ENCODE results near the gene JAZF1. TPM values are rescaled to one million over a fixed set of nuclear protein-coding genes. Genes with fewer than 3 reads are reported as not detected.

The JAZF1 gene
- total and polyA plus RNA-seq, 2 experiments from 2014 or later = 13.8 to 19.6 TPM

DNA sequence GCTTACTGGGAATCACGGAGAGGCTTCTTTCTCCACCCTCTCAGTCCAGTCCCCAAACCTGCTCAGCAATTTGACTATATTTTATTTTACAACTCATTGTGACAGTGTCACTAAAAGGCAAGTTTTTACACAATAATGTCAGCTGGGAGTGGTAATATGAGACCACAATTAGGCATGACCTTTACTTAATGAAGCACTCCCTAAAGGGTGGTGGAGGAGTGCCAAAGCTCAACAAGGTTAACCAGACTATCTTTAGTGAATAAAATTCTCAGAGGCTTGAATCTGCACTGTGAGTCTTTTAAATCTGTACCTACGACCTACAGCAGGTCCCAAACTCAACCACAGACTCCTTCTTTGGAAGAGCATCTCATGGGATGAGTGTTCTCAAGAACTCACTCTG, 225.0 kb downstream of the JAZF1 start:
- Histone ChIP-seq H2AFZ (no peak overlapping the region), H3K4me3 (no peak overlapping the region), H4K20me1 (ENCODE audit: insufficient read depth) (no peaks in the 10 kb centered on the region), H3K27me3 (replicated peaks; ENCODE audit: insufficient read depth) (no peaks in the 10 kb centered on the region), H3K79me2 (ENCODE audit: insufficient read depth) (peaks cover 21% of the 10 kb centered on the region), H3K9me2 (ENCODE audit: insufficient read depth) (no peaks in the 10 kb centered on the region), H3K36me3 (ENCODE audit: low read depth) (no peaks in the 10 kb centered on the region), H3K4me2 (ENCODE audit: unreplicated experiment) (no peak overlapping the region), H3F3A (ENCODE audit: insufficient read depth) (peaks cover 16% of the 10 kb centered on the region; the same call in 1 of the 2 replicates), H3K9ac (no peak overlapping the region), H3K9me3 (ENCODE audit: low read depth) (no peaks in the 10 kb centered on the region), H3K27ac (no peak overlapping the region), H3K4me1 (ENCODE audit: insufficient read depth) (peaks cover 18% of the 10 kb centered on the region)
- in situ Hi-C loops (cut with MboI) = no loop called here
- DNase-seq = no peak
- 59 to 75% methylated on average over 2 of the region's 2 CpGs for WGBS, 2 experiments (ENCODE audit: low coverage in 1 of 2, low lambda C conversion rate in 2 of 2, missing lambda C conversion rate in 2 of 2)
- no peak for TF ChIP-seq EZH2 (IDR thresholded peaks at IDR 0.05; ENCODE audit: insufficient read depth, poor library complexity, severe bottlenecking)
- TF ChIP-seq EZH2phosphoT487 (IDR thresholded peaks at IDR 0.05; ENCODE audit: insufficient read depth, low read depth) = no peak

DNA sequence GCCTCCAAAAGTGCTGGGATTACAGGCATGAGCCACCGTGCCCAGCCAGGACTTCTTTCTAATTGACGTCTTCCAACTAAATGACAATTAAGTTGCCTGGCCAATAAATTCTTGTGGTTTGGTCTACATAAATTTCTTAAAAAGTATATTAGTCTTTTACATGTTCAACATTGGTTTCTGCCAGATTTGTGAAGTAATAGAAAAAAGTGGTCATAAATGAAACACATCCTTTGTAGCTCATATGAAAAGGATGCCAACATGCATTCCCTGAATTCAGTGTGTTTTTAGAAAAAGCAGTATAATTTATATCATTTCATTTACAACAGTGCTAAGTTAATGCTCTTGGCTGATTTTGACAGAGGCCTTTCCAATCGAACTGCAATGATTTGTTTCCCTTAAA, 225.6 kb downstream of the JAZF1 start:
- Histone ChIP-seq H3K9ac (no peak overlapping the region), H3K27me3 (replicated peaks; ENCODE audit: insufficient read depth) (no peaks in the 10 kb centered on the region), H3K4me2 (ENCODE audit: unreplicated experiment) (no peak overlapping the region), H3K9me3 (ENCODE audit: low read depth) (no peaks in the 10 kb centered on the region), H3K4me3 (no peak overlapping the region), H3K27ac (no peak overlapping the region), H3K4me1 (ENCODE audit: insufficient read depth) (peaks cover 18% of the 10 kb centered on the region), H3K9me2 (ENCODE audit: insufficient read depth) (no peaks in the 10 kb centered on the region), H3K79me2 (ENCODE audit: insufficient read depth) (peaks cover 22% of the 10 kb centered on the region), H2AFZ (no peak overlapping the region), H3F3A (ENCODE audit: insufficient read depth) (peaks cover 14% of the 10 kb centered on the region; the same call in 1 of the 2 replicates), H4K20me1 (ENCODE audit: insufficient read depth) (no peaks in the 10 kb centered on the region), H3K36me3 (ENCODE audit: low read depth) (no peaks in the 10 kb centered on the region)
- no peak for DNase-seq
- TF ChIP-seq EZH2 (IDR thresholded peaks at IDR 0.05; ENCODE audit: insufficient read depth, poor library complexity, severe bottlenecking) (no peak), EZH2phosphoT487 (IDR thresholded peaks at IDR 0.05; ENCODE audit: insufficient read depth, low read depth) (no peak)
- 33 to 43% methylated on average over 3 of the region's 3 CpGs for WGBS, 2 experiments (ENCODE audit: low coverage in 1 of 2, low lambda C conversion rate in 2 of 2, missing lambda C conversion rate in 2 of 2)
- in situ Hi-C loops (cut with MboI) = no loop called here

DNA sequence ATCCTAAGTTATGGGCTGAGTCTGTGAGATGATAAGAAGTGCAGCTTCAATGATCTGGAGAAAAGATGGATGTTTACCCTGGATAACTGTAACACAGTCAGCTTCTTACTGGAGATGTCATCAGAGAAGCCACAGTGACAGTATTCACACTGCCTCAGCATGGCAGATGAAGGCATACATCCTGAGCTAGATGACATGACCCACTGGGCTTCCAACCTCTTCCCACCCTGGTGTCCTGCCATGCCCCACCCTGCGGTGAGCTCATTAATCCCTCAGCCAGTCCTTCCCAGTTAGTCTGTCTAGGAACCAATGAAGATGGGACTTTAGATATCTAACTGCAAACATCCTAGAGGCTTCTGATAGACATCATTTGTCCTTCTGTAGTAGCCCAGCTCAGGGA, 226.8 kb downstream of the JAZF1 start:
- Histone ChIP-seq H3F3A (ENCODE audit: insufficient read depth) (peaks cover 14% of the 10 kb centered on the region; the same call in 1 of the 2 replicates), H3K9ac (no peak overlapping the region), H3K9me2 (ENCODE audit: insufficient read depth) (no peaks in the 10 kb centered on the region), H3K4me3 (no peak overlapping the region), H3K36me3 (ENCODE audit: low read depth) (no peaks in the 10 kb centered on the region), H3K4me1 (ENCODE audit: insufficient read depth) (peaks cover 18% of the 10 kb centered on the region), H3K9me3 (ENCODE audit: low read depth) (no peaks in the 10 kb centered on the region), H3K27ac (no peak overlapping the region), H3K27me3 (replicated peaks; ENCODE audit: insufficient read depth) (no peaks in the 10 kb centered on the region), H4K20me1 (ENCODE audit: insufficient read depth) (no peaks in the 10 kb centered on the region), H2AFZ (no peak overlapping the region), H3K79me2 (ENCODE audit: insufficient read depth) (peaks cover 22% of the 10 kb centered on the region), H3K4me2 (ENCODE audit: unreplicated experiment) (no peak overlapping the region)
- DNase-seq = no peak
- in situ Hi-C loops (cut with MboI) = no loop called here
- no peak for TF ChIP-seq EZH2phosphoT487 (IDR thresholded peaks at IDR 0.05; ENCODE audit: insufficient read depth, low read depth)
- no peak for TF ChIP-seq EZH2 (IDR thresholded peaks at IDR 0.05; ENCODE audit: insufficient read depth, poor library complexity, severe bottlenecking)
- WGBS, 2 experiments (ENCODE audit: low coverage in 1 of 2, low lambda C conversion rate in 2 of 2, missing lambda C conversion rate in 2 of 2) = 64% methylated on average over 1 of the region's 1 CpG

DNA sequence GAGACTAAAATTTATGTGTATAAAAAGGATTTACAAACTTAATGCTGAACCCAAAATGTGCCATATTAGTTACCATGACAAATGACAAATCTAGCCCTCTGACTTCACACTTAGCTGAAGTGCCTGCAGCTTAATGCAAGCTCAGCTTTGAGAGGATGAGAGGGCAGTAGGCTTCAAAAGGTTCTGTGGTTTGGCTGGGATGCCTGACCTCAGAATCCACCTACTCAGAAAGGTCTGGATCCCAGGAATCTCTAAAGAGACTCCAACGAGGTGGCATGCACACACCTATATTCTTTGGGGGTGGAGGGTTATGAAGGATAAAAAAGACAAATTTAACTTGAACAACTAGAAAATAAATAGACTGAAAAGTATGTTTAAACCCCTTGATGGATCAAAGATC, 227.2 kb downstream of the JAZF1 start:
- DNase-seq = peak; percentile 38
- H3K9me3 ChIP-seq (ENCODE audit: low read depth) = no peaks in the 10 kb centered on the region
- no peaks in the 10 kb centered on the region for H3K36me3 ChIP-seq (ENCODE audit: low read depth)
- no peaks in the 10 kb centered on the region for H4K20me1 ChIP-seq (ENCODE audit: insufficient read depth)
- no peak overlapping the region for H3K9ac ChIP-seq
- 0 out of 2 replicates have a peak overlapping the region, but pooled peaks have one; percentile 27 for H3K27ac ChIP-seq
- in situ Hi-C loops (cut with MboI) = no loop called here
- no peaks in the 10 kb centered on the region for H3K9me2 ChIP-seq (ENCODE audit: insufficient read depth)
- peaks cover 14% of the 10 kb centered on the region; the same call in 1 of the 2 replicates for H3F3A ChIP-seq (ENCODE audit: insufficient read depth)
- no peak overlapping the region for H2AFZ ChIP-seq
- peaks cover 22% of the 10 kb centered on the region for H3K79me2 ChIP-seq (ENCODE audit: insufficient read depth)
- no peaks in the 10 kb centered on the region for H3K27me3 ChIP-seq (replicated peaks; ENCODE audit: insufficient read depth)
- no peak overlapping the region for H3K4me2 ChIP-seq (ENCODE audit: unreplicated experiment)
- peaks cover 18% of the 10 kb centered on the region for H3K4me1 ChIP-seq (ENCODE audit: insufficient read depth)
- TF ChIP-seq EZH2phosphoT487 (IDR thresholded peaks at IDR 0.05; ENCODE audit: insufficient read depth, low read depth) = no peak
- TF ChIP-seq EZH2 (IDR thresholded peaks at IDR 0.05; ENCODE audit: insufficient read depth, poor library complexity, severe bottlenecking) = no peak
- 91 to 92% methylated on average over 1 of the region's 1 CpG for WGBS, 2 experiments (ENCODE audit: low coverage in 1 of 2, low lambda C conversion rate in 2 of 2, missing lambda C conversion rate in 2 of 2)
- H3K4me3 ChIP-seq = no peak overlapping the region

Measured in GM23248 (cell line).